Trophoblast cell (in vitro differentiated cells and primary cell): ENCODE results near the gene ECD.

Experiments
- DNase-seq, 2 donors: peaks; one replicate each; pipeline ENCODE4 v3.0.0-alpha.2; 2016
- H2AFZ ChIP-seq: 2 replicates; pipeline ENCODE4 v1.6.1; 2013; ENCODE audit warnings: low read length, moderate library complexity, mild to moderate bottlenecking; ENCODE audit not compliant: insufficient read depth, poor library complexity
- H2AK5ac ChIP-seq: 2 replicates; pipeline ENCODE4 v1.6.1; 2013; ENCODE audit warnings: mild to moderate bottlenecking, low read length
- H2BK120ac ChIP-seq: 2 replicates; pipeline ENCODE4 v1.6.1; 2013; ENCODE audit warnings: low read length, mild to moderate bottlenecking, moderate library complexity; ENCODE audit not compliant: insufficient read depth, poor library complexity
- H2BK12ac ChIP-seq: 2 replicates; pipeline ENCODE4 v1.6.1; 2013; ENCODE audit warnings: mild to moderate bottlenecking, low read length, moderate library complexity
- H2BK5ac ChIP-seq: 2 replicates; pipeline ENCODE4 v1.6.1; 2013; ENCODE audit warnings: low read length, low read depth, moderate library complexity, mild to moderate bottlenecking; ENCODE audit not compliant: poor library complexity
- H3K14ac ChIP-seq: 2 replicates; pipeline ENCODE4 v1.6.1; 2013; ENCODE audit warnings: mild to moderate bottlenecking, low read length
- H3K18ac ChIP-seq: 2 replicates; pipeline ENCODE4 v1.6.1; 2013; ENCODE audit warnings: mild to moderate bottlenecking, low read length
- H3K23ac ChIP-seq: 2 replicates; pipeline ENCODE4 v1.6.1; 2013; ENCODE audit warnings: low read length
- H3K27ac ChIP-seq: 2 replicates; pipeline ENCODE4 v1.5.1; 2013; ENCODE audit warnings: low read depth, mild to moderate bottlenecking, inconsistent platforms, low read length, moderate library complexity
- H3K27me3 ChIP-seq: 2 replicates; pipeline ENCODE4 v1.6.1; 2013; ENCODE audit warnings: inconsistent platforms, mild to moderate bottlenecking, low read length, moderate library complexity; ENCODE audit not compliant: insufficient read depth
- H3K36me3 ChIP-seq, 2 experiments: 1 replicate in 1 of 2; 2 replicates in 1 of 2; pipeline ENCODE4 v1.6.1; 2013; ENCODE audit warnings: low read length in 2 of 2, mild to moderate bottlenecking in 2 of 2, moderate library complexity in 1 of 2; ENCODE audit not compliant: insufficient read depth in 2 of 2, control insufficient read depth in 1 of 2
- H3K4ac ChIP-seq: 2 replicates; pipeline ENCODE4 v1.6.1; 2013; ENCODE audit warnings: low read depth, mild to moderate bottlenecking, low read length, moderate library complexity
- H3K4me1 ChIP-seq, 2 experiments: 1 replicate in 1 of 2; 2 replicates in 1 of 2; pipeline ENCODE4 v1.6.1; 2013; ENCODE audit warnings: low read length in 2 of 2, mild to moderate bottlenecking in 2 of 2, moderate library complexity in 1 of 2; ENCODE audit not compliant: insufficient read depth in 2 of 2, control insufficient read depth in 1 of 2
- H3K4me2 ChIP-seq: 2 replicates; pipeline ENCODE4 v1.6.1; 2013; ENCODE audit warnings: inconsistent platforms, mild to moderate bottlenecking, low read length, moderate library complexity
- H3K4me3 ChIP-seq: 2 replicates; pipeline ENCODE4 v1.5.1; 2013; ENCODE audit warnings: mild to moderate bottlenecking, low read depth, low read length, inconsistent platforms
- H3K79me1 ChIP-seq: one replicate; pipeline ENCODE4 v1.6.1; 2013; ENCODE audit warnings: low read length
- H3K79me2 ChIP-seq: 2 replicates; pipeline ENCODE4 v1.6.1; 2013; ENCODE audit warnings: low read length, mild to moderate bottlenecking; ENCODE audit not compliant: control insufficient read depth, insufficient read depth, poor library complexity
- H3K9ac ChIP-seq: 2 replicates; pipeline ENCODE4 v1.6.1; 2013; ENCODE audit warnings: mild to moderate bottlenecking, low read length
- H3K9me3 ChIP-seq: 2 replicates; pipeline ENCODE4 v1.6.1; 2013; ENCODE audit warnings: low read depth, mild to moderate bottlenecking, control low read depth, inconsistent platforms, low read length; ENCODE audit not compliant: insufficient read depth
- H4K12ac ChIP-seq: 2 replicates; pipeline ENCODE4 v1.6.1; 2013; ENCODE audit warnings: low read depth, mild to moderate bottlenecking, low read length, moderate library complexity
- H4K8ac ChIP-seq: 2 replicates; pipeline ENCODE4 v1.6.1; 2013; ENCODE audit warnings: low read depth, mild to moderate bottlenecking, low read length, moderate library complexity
- H4K91ac ChIP-seq: one replicate; pipeline ENCODE4 v1.6.1; 2013; ENCODE audit warnings: low read depth, mild to moderate bottlenecking, low read length, moderate library complexity
- WGBS: extraction: QIAGEN DNeasy Blood & Tissue Kit; methylation state at CpG from one replicate; pipeline ENCODE4 v1.1.7; 2013; ENCODE audit warnings: missing lambda C conversion rate; ENCODE audit not compliant: insufficient read length, insufficient coverage; ENCODE audit errors: extremely low coverage; 5-methylcytosine and 5-hydroxymethylcytosine counted together

ECD gene

DNA sequence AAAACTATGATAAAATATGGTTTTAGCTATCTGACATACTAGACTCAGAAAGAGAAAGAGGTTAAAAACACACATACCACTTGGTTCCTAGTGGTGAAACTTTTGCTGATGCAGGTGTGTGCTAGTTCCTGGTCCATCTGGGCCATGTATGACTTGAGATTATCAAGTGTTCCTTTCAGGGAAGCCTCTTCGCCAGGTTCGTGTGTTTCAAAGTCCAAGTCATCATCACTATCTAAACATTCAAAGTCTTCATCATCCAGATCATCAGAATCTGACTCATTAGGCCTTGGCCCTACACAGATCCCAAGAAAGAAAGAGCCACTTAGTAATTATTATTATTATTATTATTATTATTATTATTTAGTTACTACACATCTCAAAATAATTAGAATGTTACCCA, 31.2 kb downstream of the ECD start:
- Histone ChIP-seq H3K79me2 (no peaks in the 10 kb centered on the region), H4K91ac (no peak overlapping the region), H3K18ac (no peak overlapping the region), H2AK5ac (no peak overlapping the region), H2BK120ac (no peak overlapping the region), H2BK5ac (no peak overlapping the region), H3K4me3 (no peak overlapping the region), H3K4me2 (no peak overlapping the region), H2BK12ac (no peak overlapping the region), H3K79me1 (no peaks in the 10 kb centered on the region), H3K23ac (no peak overlapping the region), H2AFZ (no peak overlapping the region), H3K9ac (no peak overlapping the region), H4K12ac (no peak overlapping the region), H3K27me3 (no peaks in the 10 kb centered on the region), H3K4me1 (no peaks in the 10 kb centered on the region), H3K36me3 (peaks cover 15 to 31% of the 10 kb centered on the region in 2 experiments), H4K8ac (no peak overlapping the region), H3K27ac (no peak overlapping the region), H3K4ac (no peak overlapping the region), H3K14ac (no peak overlapping the region), H3K9me3 (no peaks in the 10 kb centered on the region)
- no peak for DNase-seq
- no CpG with 5 or more reads among the region's 2 CpGs for WGBS

DNA sequence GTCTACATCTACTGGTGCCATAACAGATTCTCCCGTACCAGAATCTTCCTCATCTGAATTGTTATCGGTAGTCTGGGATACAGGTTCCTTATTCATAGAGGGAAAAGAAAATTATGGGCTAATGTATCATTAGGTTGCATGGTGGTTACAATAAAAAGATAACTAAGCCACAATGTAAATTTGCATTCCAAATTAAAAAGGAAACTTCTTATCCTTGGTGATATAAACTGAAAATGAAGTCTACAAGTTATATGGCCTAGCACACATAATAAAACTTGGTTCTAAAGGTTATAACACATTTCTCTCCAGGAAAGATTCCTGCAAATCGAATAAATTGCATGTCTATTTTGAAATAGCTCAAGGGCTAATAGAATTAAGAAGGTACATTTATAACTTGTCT, 33.1 kb downstream of the ECD start:
- no CpG with 5 or more reads among the region's 3 CpGs for WGBS
- Histone ChIP-seq H3K27me3 (no peaks in the 10 kb centered on the region), H3K4ac (no peak overlapping the region), H3K79me2 (no peaks in the 10 kb centered on the region), H4K91ac (no peak overlapping the region), H4K12ac (no peak overlapping the region), H3K4me2 (no peak overlapping the region), H2BK120ac (no peak overlapping the region), H2AK5ac (no peak overlapping the region), H2AFZ (no peak overlapping the region), H3K27ac (no peak overlapping the region), H3K79me1 (no peaks in the 10 kb centered on the region), H3K18ac (no peak overlapping the region), H3K4me1 (no peaks in the 10 kb centered on the region), H3K9me3 (no peaks in the 10 kb centered on the region), H4K8ac (no peak overlapping the region), H3K9ac (no peak overlapping the region), H3K4me3 (no peak overlapping the region), H3K14ac (no peak overlapping the region), H3K36me3 (peaks cover 10 to 31% of the 10 kb centered on the region in 2 experiments), H2BK12ac (no peak overlapping the region), H2BK5ac (no peak overlapping the region), H3K23ac (no peak overlapping the region)
- DNase-seq = no peak

DNA sequence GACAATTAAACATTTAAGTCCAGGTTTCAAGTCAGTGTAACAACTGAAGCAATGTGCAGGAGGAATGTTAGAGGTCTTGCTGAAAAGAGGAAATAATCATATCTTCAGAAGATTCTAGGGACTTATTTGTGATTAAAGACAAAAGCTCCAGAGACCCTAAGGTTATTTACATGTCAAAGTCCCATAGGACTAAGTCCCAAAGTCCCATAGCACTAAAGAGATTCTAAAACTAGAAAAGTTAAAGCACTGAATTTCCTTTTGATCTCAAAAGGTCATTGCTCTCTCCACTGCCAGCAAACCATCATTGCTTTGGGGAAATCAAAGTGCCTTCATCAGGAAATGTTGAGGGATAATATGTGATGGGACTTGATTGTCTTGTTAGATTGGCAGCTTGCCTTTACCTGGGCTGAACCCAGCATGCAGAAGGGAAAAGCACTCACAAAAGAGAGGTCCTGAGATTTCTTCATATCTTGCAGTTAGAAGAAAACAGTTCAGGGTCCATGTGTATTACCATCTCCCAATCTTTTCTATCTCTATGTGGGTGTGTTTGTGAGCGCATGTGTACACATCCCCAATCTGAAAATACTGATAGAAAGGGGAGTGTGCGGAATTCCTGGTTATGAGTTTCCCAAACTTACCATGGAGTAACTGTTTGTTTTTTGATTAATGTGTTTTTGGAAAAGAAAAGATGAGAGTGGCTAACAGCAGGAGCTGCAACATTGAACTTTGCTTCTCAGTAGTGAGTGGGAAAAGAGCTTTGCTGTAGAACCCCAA, 35.7 kb downstream of the ECD start:
- Histone ChIP-seq H3K4me1 (no peaks in the 10 kb centered on the region), H3K36me3 (peaks cover 14 to 27% of the 10 kb centered on the region in 2 experiments), H3K9ac (no peak overlapping the region), H2AFZ (no peak overlapping the region), H3K27me3 (no peaks in the 10 kb centered on the region), H2BK12ac (no peak overlapping the region), H3K27ac (no peak overlapping the region), H4K12ac (no peak overlapping the region), H2AK5ac (no peak overlapping the region), H3K18ac (no peak overlapping the region), H2BK5ac (no peak overlapping the region), H3K14ac (no peak overlapping the region), H3K4me3 (no peak overlapping the region), H3K23ac (no peak overlapping the region), H3K79me1 (no peaks in the 10 kb centered on the region), H3K79me2 (no peaks in the 10 kb centered on the region), H2BK120ac (no peak overlapping the region), H4K8ac (no peak overlapping the region), H4K91ac (no peak overlapping the region), H3K4ac (no peak overlapping the region), H3K9me3 (no peaks in the 10 kb centered on the region), H3K4me2 (no peak overlapping the region)
- DNase-seq = no peak
- WGBS = no CpG with 5 or more reads among the region's 2 CpGs

- no peak overlapping the region for H3K4ac ChIP-seq
- no peak overlapping the region for H3K9ac ChIP-seq
- no peak overlapping the region for H3K14ac ChIP-seq
- no peaks in the 10 kb centered on the region for H3K4me1 ChIP-seq
- no peak overlapping the region for H2AFZ ChIP-seq
- no peaks in the 10 kb centered on the region for H3K79me2 ChIP-seq
- H4K12ac ChIP-seq = no peak overlapping the region
- H2BK12ac ChIP-seq = no peak overlapping the region
- H2BK5ac ChIP-seq = no peak overlapping the region
- H3K4me2 ChIP-seq = no peak overlapping the region
- H3K79me1 ChIP-seq = no peaks in the 10 kb centered on the region
- DNase-seq = no peak
- no peak overlapping the region for H3K27ac ChIP-seq
- H3K27me3 ChIP-seq = no peaks in the 10 kb centered on the region
- H3K9me3 ChIP-seq = no peaks in the 10 kb centered on the region
- H3K4me3 ChIP-seq = no peak overlapping the region
- no peak overlapping the region for H2BK120ac ChIP-seq
- H2AK5ac ChIP-seq = no peak overlapping the region
- peaks cover 17 to 30% of the 10 kb centered on the region in 2 experiments for H3K36me3 ChIP-seq
- H4K91ac ChIP-seq = no peak overlapping the region
- WGBS = no CpG with 5 or more reads among the region's 2 CpGs
- no peak overlapping the region for H4K8ac ChIP-seq
- H3K18ac ChIP-seq = no peak overlapping the region
- no peak overlapping the region for H3K23ac ChIP-seq
These were observed 36.5 kb downstream of the ECD start for GRCh38 chr10:73131301-73131700.
